HG02973 (cell line): Measurements from ENCODE around the gene NDST1.

Experiments used
- ATAC-seq: cut with Tn5 transposase; IDR thresholded peaks from one replicate; pipeline ENCODE4 v1.9.1; 2021; ENCODE audit warnings: moderate library complexity; ENCODE audit not compliant: unreplicated experiment

NDST1 gene

GRCh38 chr5:150521939-150522503 is 14.1 kb downstream of the NDST1 start:
- no peak for ATAC-seq

GRCh38 chr5:150522504-150523414 is 14.8 kb downstream of the NDST1 start:
- no peak for ATAC-seq

- no peak for ATAC-seq
Measured at GRCh38 chr5:150523472-150524350, 15.8 kb downstream of the NDST1 start.

- ATAC-seq: no peak
Measured at GRCh38 chr5:150525163-150525562, 17.2 kb downstream of the NDST1 start.

- ATAC-seq: no peak
Measured at GRCh38 chr5:150525781-150526180, 17.9 kb downstream of the NDST1 start.

- no peak for ATAC-seq
Measured at GRCh38 chr5:150527038-150527437, 19.1 kb downstream of the NDST1 start.

- no peak for ATAC-seq
Measured at GRCh38 chr5:150527808-150528207, 19.9 kb downstream of the NDST1 start.

GRCh38 chr5:150528924-150529546 is 21.1 kb downstream of the NDST1 start:
- no peak for ATAC-seq

- ATAC-seq: no peak
Measured at GRCh38 chr5:150529555-150529954, 21.6 kb downstream of the NDST1 start.

GRCh38 chr5:150530423-150530822 is 22.5 kb downstream of the NDST1 start:
- no peak for ATAC-seq

- no peak for ATAC-seq
Measured at GRCh38 chr5:150530951-150531588, 23.1 kb downstream of the NDST1 start.

GRCh38 chr5:150531686-150532085 is 23.8 kb downstream of the NDST1 start:
- no peak for ATAC-seq

GRCh38 chr5:150532151-150532550 is 24.2 kb downstream of the NDST1 start:
- ATAC-seq: no peak

GRCh38 chr5:150532996-150533395 is 25.1 kb downstream of the NDST1 start:
- ATAC-seq: no peak

- no peak for ATAC-seq
Measured at GRCh38 chr5:150534811-150535210, 26.9 kb downstream of the NDST1 start.

- ATAC-seq: no peak
Measured at GRCh38 chr5:150535611-150536010, 27.7 kb downstream of the NDST1 start.

GRCh38 chr5:150538007-150538917 is 30.3 kb downstream of the NDST1 start:
- ATAC-seq: no peak

- ATAC-seq: no peak
Measured at GRCh38 chr5:150539206-150539605, 31.3 kb downstream of the NDST1 start.

- ATAC-seq: no peak
Measured at GRCh38 chr5:150540042-150540441, 32.1 kb downstream of the NDST1 start.
